A549 (cell line): Measurements from ENCODE around the gene RNF227. TPM values are rescaled to one million over a fixed set of nuclear protein-coding genes. Genes with fewer than 3 reads are reported as not detected.
A peak's percentile ranks its signal among the peaks of the same experiment; 100 is the strongest.

Source experiments
- ATAC-seq, 2 experiments: fragments of 200-7000 bp in 1 of 2; fragments of >200 bp in 1 of 2; cut with Nextera tagmentation in 1 of 2; cut with Tn5 transposase in 1 of 2; 3 replicates each; pipeline versions ENCODE4 v1.8.0 to v1.9.1; 2018 to 2020; ENCODE audit warnings: mild to moderate bottlenecking in 1 of 2, moderate library complexity in 1 of 2
- CTCF ChIA-PET: fragments of 300-600 bp; sonication (Branson Sonifier 250); formaldehyde crosslinking; extraction: SDS; loops from one replicate; lab custom pipeline; 2021; ENCODE audit warnings: antibody characterized with exemption, inconsistent platforms; lab: Yijun Ruan, JAX
- POLR2A ChIA-PET: fragments of 350-600 bp; formaldehyde crosslinking; extraction: SDS; loops from one replicate; lab custom pipeline; 2021; ENCODE audit warnings: antibody characterized with exemption, inconsistent platforms; lab: Yijun Ruan, JAX
- DNase-seq, 2 experiments: peaks; one replicate each; pipeline versions ENCODE4 v3.0.0 to v3.0.0-alpha.2; 2011 to 2016; ENCODE audit warnings: low read depth in 1 of 2, low spot score in 1 of 2
- FAIRE-seq: peaks from 2 replicates; lab custom pipeline; 2011; peaks lifted over from hg19 to GRCh38; lab: Jason Lieb, UNC
- H3K27ac ChIP-seq, 2 experiments: fragments of >200 bp; sonication (Bioruptor Twin); formaldehyde crosslinking; 3 replicates each; pipeline ENCODE4 v1.5.1; 2016 to 2017
- H3K4me1 ChIP-seq: fragments of >200 bp; sonication (Bioruptor Twin); formaldehyde crosslinking; 3 replicates; pipeline ENCODE4 v1.6.1; 2016
- H3K4me2 ChIP-seq: fragments of >200 bp; sonication (Bioruptor Twin); formaldehyde crosslinking; 3 replicates; pipeline ENCODE4 v1.6.1; 2016
- H3K4me3 ChIP-seq: fragments of >200 bp; sonication (Bioruptor Twin); formaldehyde crosslinking; 3 replicates; pipeline ENCODE4 v1.5.1; 2016
- H3K9me3 ChIP-seq: fragments of >200 bp; sonication (Bioruptor Twin); formaldehyde crosslinking; 3 replicates; pipeline ENCODE4 v1.6.1; 2016
- CBX2 ChIP-seq: fragments of 200-600 bp; sonication (generic); IDR thresholded peaks from 2 replicates; pipeline ENCODE4 v1.6.1; 2016; ENCODE audit warnings: low read depth, mild to moderate bottlenecking, borderline replicate concordance
- CHD2 ChIP-seq: fragments of 150-350 bp; IDR thresholded peaks from 2 replicates; pipeline ENCODE4 v1.6.1; 2014; ENCODE audit warnings: low read length; ENCODE audit not compliant: partially characterized antibody
- EHF ChIP-seq: fragments of 250-450 bp; sonication (Bioruptor Pico); IDR thresholded peaks from 2 replicates; pipeline ENCODE4 v1.5.0; 2020; ENCODE audit warnings: mild to moderate bottlenecking
- EP300 ChIP-seq, 2 experiments: fragments of >200 bp; sonication (Bioruptor Twin); formaldehyde crosslinking; IDR thresholded peaks; 2 replicates in 1 of 2; 3 replicates in 1 of 2; pipeline ENCODE4 v1.6.1; 2016 to 2017
- GATA3 ChIP-seq: IDR thresholded peaks from 2 replicates; pipeline ENCODE4 v1.6.1; 2012; ENCODE audit warnings: borderline replicate concordance
- JUN ChIP-seq, 2 experiments: fragments of >200 bp; sonication (Bioruptor Twin); formaldehyde crosslinking; IDR thresholded peaks; 2 replicates in 1 of 2; 3 replicates in 1 of 2; pipeline ENCODE4 v1.6.1; 2016 to 2017
- JUNB ChIP-seq: fragments of >200 bp; sonication (Bioruptor Twin); formaldehyde crosslinking; IDR thresholded peaks from 2 replicates; pipeline ENCODE4 v1.6.1; 2016
- MAZ ChIP-seq: fragments of 150-350 bp; IDR thresholded peaks from 2 replicates; pipeline ENCODE4 v1.6.1; 2014; ENCODE audit warnings: antibody characterized with exemption, low read depth, low read length, borderline replicate concordance
- NR3C1 ChIP-seq: fragments of >200 bp; sonication (Bioruptor Twin); formaldehyde crosslinking; IDR thresholded peaks from 3 replicates; pipeline ENCODE4 v1.6.1; 2017
- POLR2A ChIP-seq: IDR thresholded peaks from 2 replicates; pipeline ENCODE4 v1.6.1; 2012; ENCODE audit warnings: mild to moderate bottlenecking, low read length
- POLR2AphosphoS2 ChIP-seq: conservative IDR thresholded peaks from 2 replicates; pipeline ENCODE4 v1.6.1; 2012; ENCODE audit warnings: low read length, improper control_type of control experiment, inconsistent platforms
- RAD21 ChIP-seq, 2 experiments: fragments of >200 bp in 1 of 2; sonication (Bioruptor Twin) in 1 of 2; formaldehyde crosslinking in 1 of 2; IDR thresholded peaks in 1 of 2; conservative IDR thresholded peaks in 1 of 2; 2 replicates in 1 of 2; 3 replicates in 1 of 2; pipeline ENCODE4 v1.6.1; 2012 to 2018; ENCODE audit warnings: inconsistent platforms in 1 of 2
- SMC3 ChIP-seq: fragments of >200 bp; sonication (Bioruptor Twin); formaldehyde crosslinking; IDR thresholded peaks from 3 replicates; pipeline ENCODE4 v1.6.1; 2018; ENCODE audit warnings: inconsistent platforms
- SREBF2 ChIP-seq: fragments of 450-650 bp; IDR thresholded peaks from 2 replicates; pipeline ENCODE4 v1.6.1; 2014; ENCODE audit warnings: mild to moderate bottlenecking, moderate library complexity
- WGBS: methylation state at CpG from one replicate; pipeline ENCODE4 v1.1.6; 2017; ENCODE audit errors: missing lambda C conversion rate; 5-methylcytosine and 5-hydroxymethylcytosine counted together
- polyA plus RNA-seq, 4 experiments: library from polyadenylated mRNA; depleted of rRNA in 3 of 4; stranded (reverse); fragments of >200 nt; fragmentation: RNase III in 1 of 4; extraction: RNeasy Plus Mini Kit Qiagen cat#74134 plus additional on column Dnase treatment in 1 of 4; gene quantifications; 2 replicates in 3 of 4; 3 replicates in 1 of 4; pipeline ENCODE4 v1.2.3, GENCODE V29; 2011 to 2017
- TF ChIP-seq, protein P1 (sequence below): fragments of >200 bp; sonication (Bioruptor Twin); formaldehyde crosslinking; IDR thresholded peaks from 3 replicates; pipeline ENCODE4 v1.5.1; 2016
- TF ChIP-seq, protein P2 (sequence below): IDR thresholded peaks from 2 replicates; pipeline ENCODE4 v1.6.1; 2012
- TF ChIP-seq, protein P3 (sequence below): fragments of >200 bp; sonication (Bioruptor Twin); formaldehyde crosslinking; IDR thresholded peaks from 3 replicates; pipeline ENCODE4 v1.6.1; 2016
- TF ChIP-seq, protein P4 (sequence below): IDR thresholded peaks from 2 replicates; pipeline ENCODE4 v1.6.1; 2012; ENCODE audit warnings: low read depth, borderline replicate concordance

The RNF227 gene
- polyA plus RNA-seq, 2 of the 4 experiments (the other 2 are of a cell fraction): 2.1 to 4.1 TPM

DNA sequence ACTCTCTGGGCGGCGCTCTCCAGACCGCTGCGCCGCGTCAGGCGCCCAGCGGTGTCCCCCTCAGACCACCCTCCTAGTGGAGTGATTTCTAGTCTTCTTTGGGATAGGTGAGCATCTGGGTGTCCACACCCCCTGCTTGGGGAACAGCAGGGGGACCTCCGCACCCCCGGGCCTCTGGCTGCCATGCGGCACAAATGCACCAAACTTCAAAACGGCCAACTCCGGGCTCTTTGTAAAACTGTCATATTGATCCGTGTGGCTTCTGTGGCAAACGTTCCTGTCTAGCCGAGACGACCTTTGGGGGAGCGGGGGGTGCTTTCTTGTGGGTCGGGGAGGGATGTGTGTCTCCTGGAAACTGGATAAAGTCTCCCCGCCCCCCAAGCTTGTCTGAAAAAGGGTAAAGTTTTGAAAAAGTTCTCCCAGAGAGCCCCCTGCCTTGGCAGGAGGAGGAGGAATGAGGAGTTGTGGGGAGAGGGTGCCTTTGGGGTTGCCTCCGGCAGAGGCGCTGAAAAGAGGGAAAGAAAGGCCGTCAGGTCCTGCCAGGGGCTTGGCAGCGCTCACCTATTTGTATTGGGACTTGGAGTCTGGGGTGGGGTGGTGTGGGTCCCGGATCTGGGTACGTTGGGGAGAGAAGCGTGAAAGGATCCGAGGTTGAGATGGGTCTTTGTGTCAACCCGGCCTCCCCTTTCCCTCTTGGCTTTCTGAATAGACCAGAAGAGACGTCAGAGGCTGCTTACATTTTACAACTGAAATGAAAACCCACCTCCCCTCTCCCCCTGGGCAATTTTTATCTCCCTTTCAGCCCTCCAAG, 29.7 kb downstream of the RNF227 start:
- peak; percentile 27 to 40; a peak in 5 of 6 replicates for ATAC-seq
- POLR2A ChIA-PET: interaction anchor here (0.6 to 1.8 kb wide), 4 partner anchors 10 to 148 kb away, joined by 3 to 8 read pairs (median 4); partner anchors contain the start of gene NAA38
- Histone ChIP-seq H3K4me3 (peak overlapping the region; percentile 70), H3K4me2 (peak overlapping the region; percentile 92)
- WGBS: under 1% methylated on average over 29 of the region's 30 CpGs
- CTCF ChIA-PET: interaction anchor here (1.2 to 1.4 kb wide), 5 partner anchors 12 to 171 kb away, joined by 3 to 7 read pairs (median 4); no protein-coding TSS in a partner anchor
- TF ChIP-seq CBX2 (no peak), MAZ (0 out of 2 replicates have a peak, but pooled peaks have one; percentile 3), JUNB (no peak), CHD2 (peak; percentile 17), POLR2A (peak; percentile 20; the same call in 1 of the 2 replicates), POLR2AphosphoS2 (no peak), EP300 (IDR thresholded peaks at IDR 0.05) (no peak), SMC3 (no peak)
- TF ChIP-seq, protein P1, sequence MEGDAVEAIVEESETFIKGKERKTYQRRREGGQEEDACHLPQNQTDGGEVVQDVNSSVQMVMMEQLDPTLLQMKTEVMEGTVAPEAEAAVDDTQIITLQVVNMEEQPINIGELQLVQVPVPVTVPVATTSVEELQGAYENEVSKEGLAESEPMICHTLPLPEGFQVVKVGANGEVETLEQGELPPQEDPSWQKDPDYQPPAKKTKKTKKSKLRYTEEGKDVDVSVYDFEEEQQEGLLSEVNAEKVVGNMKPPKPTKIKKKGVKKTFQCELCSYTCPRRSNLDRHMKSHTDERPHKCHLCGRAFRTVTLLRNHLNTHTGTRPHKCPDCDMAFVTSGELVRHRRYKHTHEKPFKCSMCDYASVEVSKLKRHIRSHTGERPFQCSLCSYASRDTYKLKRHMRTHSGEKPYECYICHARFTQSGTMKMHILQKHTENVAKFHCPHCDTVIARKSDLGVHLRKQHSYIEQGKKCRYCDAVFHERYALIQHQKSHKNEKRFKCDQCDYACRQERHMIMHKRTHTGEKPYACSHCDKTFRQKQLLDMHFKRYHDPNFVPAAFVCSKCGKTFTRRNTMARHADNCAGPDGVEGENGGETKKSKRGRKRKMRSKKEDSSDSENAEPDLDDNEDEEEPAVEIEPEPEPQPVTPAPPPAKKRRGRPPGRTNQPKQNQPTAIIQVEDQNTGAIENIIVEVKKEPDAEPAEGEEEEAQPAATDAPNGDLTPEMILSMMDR: no peak
- TF ChIP-seq, protein P2, sequence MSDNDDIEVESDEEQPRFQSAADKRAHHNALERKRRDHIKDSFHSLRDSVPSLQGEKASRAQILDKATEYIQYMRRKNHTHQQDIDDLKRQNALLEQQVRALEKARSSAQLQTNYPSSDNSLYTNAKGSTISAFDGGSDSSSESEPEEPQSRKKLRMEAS: peak; percentile 11
- TF ChIP-seq, all 56 proteins: peak for 4
- no peaks in the 10 kb centered on the region for H3K9me3 ChIP-seq
- DNase-seq (peak; percentile 51 to 69), FAIRE-seq (peak; percentile 43)
- peaks cover 38% of the 10 kb centered on the region for H3K4me1 ChIP-seq
- peak overlapping the region; percentile 98 for H3K27ac ChIP-seq

DNA sequence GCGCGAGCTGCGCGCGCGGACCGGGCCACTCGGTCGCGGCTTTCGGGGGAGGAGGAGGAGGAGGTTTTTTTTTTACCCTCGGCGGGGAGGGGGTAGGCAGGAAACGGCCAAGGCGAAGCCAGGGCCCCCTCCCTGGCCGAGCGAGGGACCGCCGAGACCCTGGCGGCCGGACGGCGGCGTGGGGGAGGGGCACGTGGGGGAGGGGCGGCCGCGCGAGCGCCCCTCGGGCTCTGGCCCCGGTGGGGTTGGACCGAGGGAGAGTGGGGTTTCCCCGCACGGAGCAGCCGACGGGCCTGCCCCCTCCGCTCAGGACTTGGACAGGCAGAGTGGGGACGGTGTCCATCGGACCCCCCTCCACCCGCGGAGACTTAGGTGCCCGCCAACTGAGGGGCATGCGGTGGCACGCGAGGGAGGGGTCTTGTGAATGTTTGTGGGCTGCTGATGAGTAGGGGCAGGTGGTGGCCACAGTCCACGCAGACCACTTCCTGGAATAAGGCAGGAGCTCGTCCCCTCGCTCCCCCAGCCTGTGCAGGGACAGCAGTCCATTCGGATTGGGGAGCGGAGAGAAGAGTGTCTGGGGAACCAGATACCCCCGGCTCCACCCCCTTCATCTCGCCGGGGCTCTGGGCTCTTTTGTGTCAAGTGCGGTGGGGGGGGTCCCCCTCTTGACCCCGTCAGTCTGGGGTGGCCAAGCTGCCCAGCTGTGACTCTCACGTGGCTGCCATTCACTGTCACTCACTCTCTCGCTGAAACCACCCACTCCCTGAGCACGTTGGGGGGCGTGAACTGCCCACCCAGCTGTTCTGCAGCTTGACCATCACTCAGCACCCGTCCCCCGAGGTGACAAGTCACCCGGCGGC, 30.5 kb downstream of the RNF227 start:
- Histone ChIP-seq H3K4me3 (peak overlapping the region; percentile 70), H3K4me1 (peaks cover 38% of the 10 kb centered on the region), H3K4me2 (peak overlapping the region; percentile 92), H3K27ac (peak overlapping the region; percentile 98), H3K9me3 (no peaks in the 10 kb centered on the region)
- ATAC-seq (peak; percentile 4 to 29; a peak in 3 of 6 replicates), DNase-seq (peak; percentile 48 to 73), FAIRE-seq (no peak)
- ChIA-PET POLR2A (interaction anchor here (0.5 to 1.8 kb wide), 7 partner anchors 9 to 386 kb away, joined by 3 to 8 read pairs (median 3); partner anchors contain the start of genes NAA38 and RNF227), CTCF (interaction anchor here (0.6 to 1.4 kb wide), 6 partner anchors 13 to 189 kb away, joined by 3 to 7 read pairs (median 4); no protein-coding TSS in a partner anchor)
- TF ChIP-seq JUN (IDR thresholded peaks at IDR 0.05): peak; percentile 67 to 69
- 0 out of 5 replicates have a peak, but pooled peaks of 1 of the 2 experiments have one; percentile 9 for TF ChIP-seq RAD21 (conservative IDR thresholded peaks at IDR 0.05 in 1 of 2, IDR thresholded peaks at IDR 0.05 in 1 of 2)
- TF ChIP-seq GATA3: 0 out of 2 replicates have a peak, but pooled peaks have one; percentile 11
- TF ChIP-seq NR3C1: no peak
- TF ChIP-seq EP300 (IDR thresholded peaks at IDR 0.05): peak in 1 of 2 experiments; percentile 36; a peak in 1 of 5 replicates
- peak; percentile 72 for TF ChIP-seq CHD2
- TF ChIP-seq, protein P3, sequence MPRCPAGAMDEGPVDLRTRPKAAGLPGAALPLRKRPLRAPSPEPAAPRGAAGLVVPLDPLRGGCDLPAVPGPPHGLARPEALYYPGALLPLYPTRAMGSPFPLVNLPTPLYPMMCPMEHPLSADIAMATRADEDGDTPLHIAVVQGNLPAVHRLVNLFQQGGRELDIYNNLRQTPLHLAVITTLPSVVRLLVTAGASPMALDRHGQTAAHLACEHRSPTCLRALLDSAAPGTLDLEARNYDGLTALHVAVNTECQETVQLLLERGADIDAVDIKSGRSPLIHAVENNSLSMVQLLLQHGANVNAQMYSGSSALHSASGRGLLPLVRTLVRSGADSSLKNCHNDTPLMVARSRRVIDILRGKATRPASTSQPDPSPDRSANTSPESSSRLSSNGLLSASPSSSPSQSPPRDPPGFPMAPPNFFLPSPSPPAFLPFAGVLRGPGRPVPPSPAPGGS: 0 out of 3 replicates have a peak, but pooled peaks have one; percentile 18
- TF ChIP-seq, protein P4, sequence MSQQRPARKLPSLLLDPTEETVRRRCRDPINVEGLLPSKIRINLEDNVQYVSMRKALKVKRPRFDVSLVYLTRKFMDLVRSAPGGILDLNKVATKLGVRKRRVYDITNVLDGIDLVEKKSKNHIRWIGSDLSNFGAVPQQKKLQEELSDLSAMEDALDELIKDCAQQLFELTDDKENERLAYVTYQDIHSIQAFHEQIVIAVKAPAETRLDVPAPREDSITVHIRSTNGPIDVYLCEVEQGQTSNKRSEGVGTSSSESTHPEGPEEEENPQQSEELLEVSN: no peak
- 0 out of 3 replicates have a peak, but pooled peaks have one; percentile 10 for TF ChIP-seq SMC3
- TF ChIP-seq, protein P2: peak; percentile 88
- peak; percentile 51 for TF ChIP-seq POLR2A
- TF ChIP-seq EHF: 0 out of 2 replicates have a peak, but pooled peaks have one; percentile 15
- TF ChIP-seq SREBF2: no peak
- under 1% methylated on average over 27 of the region's 64 CpGs for WGBS
